ENCODE measurements around the gene ERFE. TPM values are rescaled to one million over a fixed set of nuclear protein-coding genes. Genes with fewer than 3 reads are reported as not detected.

The ERFE gene
- total and polyA plus RNA-seq, 10 of the 15 experiments (the other 5 are each of a cell fraction or from before 2014, with no cell fraction given), result not detected

DNA sequence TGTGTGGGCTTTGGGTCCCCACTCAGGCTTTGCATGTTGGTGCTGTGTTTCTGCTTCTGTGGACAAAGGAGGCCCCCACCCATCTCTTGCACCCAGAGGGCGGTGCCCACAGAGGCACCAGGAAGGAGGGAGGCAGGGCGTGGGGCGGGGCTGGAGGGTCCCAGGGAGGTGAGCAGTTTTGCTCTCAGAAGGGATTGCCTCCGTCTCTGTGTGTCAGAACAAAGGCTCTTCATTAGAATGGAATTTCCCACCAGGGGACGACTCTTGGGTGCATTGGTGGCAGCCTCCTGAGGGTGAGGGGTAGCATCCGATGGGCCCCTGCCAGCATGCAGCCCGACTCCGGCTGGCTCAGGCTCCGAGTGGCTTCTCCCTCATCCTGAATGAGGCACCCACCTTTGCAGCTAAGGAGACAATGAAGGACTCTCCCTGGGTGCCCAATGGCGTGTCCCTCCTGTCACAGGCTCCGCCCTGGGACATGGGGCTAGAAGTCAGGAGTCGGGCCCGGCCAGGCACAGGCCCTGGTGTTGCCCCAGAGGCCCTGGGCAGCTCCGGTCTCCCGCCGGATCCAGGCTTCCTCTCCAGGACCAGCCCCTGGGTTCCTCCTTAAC is 7.0 kb upstream of the ERFE start:
- WGBS (ENCODE audit: insufficient coverage, insufficient replicate concordance, low lambda C conversion rate, missing lambda C conversion rate), result 48% methylated on average over 13 of the region's 16 CpGs
- ChIA-PET POLR2A (no interaction called here), CTCF (interaction anchor here (0.7 kb wide), 1 partner anchor 89 kb away, joined by 4 read pairs; no protein-coding TSS in a partner anchor)

More for the DNA sequence above, 7.0 kb upstream of the ERFE start:
- Histone ChIP-seq H3K4me3 (no peak overlapping the region), H2AFZ (ENCODE audit: control insufficient read depth, low read depth, low read length) (no peak overlapping the region), H3K4me1 (ENCODE audit: control insufficient read depth, insufficient read depth, low read length) (no peaks in the 10 kb centered on the region), H4K20me1 (ENCODE audit: control insufficient read depth, insufficient read depth) (no peaks in the 10 kb centered on the region), H3K27me3 (replicated peaks in 1 of 2; ENCODE audit: control insufficient read depth in 2 of 2, insufficient read depth in 2 of 2, low read length in 1 of 2) (no peaks in the 10 kb centered on the region), H3K79me2 (ENCODE audit: control insufficient read depth, insufficient read depth, low read length) (no peaks in the 10 kb centered on the region), H3K4me2 (ENCODE audit: control insufficient read depth, insufficient read depth) (no peak overlapping the region), H3K27ac (ENCODE audit: control insufficient read depth, insufficient read depth) (no peak overlapping the region), H3K9me3 (replicated peaks; ENCODE audit: control insufficient read depth, insufficient read depth, low read length) (no peaks in the 10 kb centered on the region), H3K9ac (ENCODE audit: control insufficient read depth, insufficient read depth, low read length) (no peak overlapping the region), H3K36me3 (ENCODE audit: control insufficient read depth in 2 of 2, insufficient read depth in 2 of 2, low read length in 1 of 2) (no peaks in the 10 kb centered on the region)
- ChIA-PET RAD21 (ENCODE audit: unreplicated experiment) (interaction anchor here (0.7 kb wide), 2 partner anchors 87 to 278 kb away, joined by 3 read pairs; no protein-coding TSS in a partner anchor), SMC1A (ENCODE audit: uncharacterized antibody, unreplicated experiment) (no interaction called here)
- FAIRE-seq (no peak), DNase-seq (ENCODE audit: low read depth, low spot score) (no peak), ATAC-seq (no peak)
- no peak for TF ChIP-seq CBFB (IDR thresholded peaks at IDR 0.05; ENCODE audit: low read depth)
- TF ChIP-seq, protein P1, sequence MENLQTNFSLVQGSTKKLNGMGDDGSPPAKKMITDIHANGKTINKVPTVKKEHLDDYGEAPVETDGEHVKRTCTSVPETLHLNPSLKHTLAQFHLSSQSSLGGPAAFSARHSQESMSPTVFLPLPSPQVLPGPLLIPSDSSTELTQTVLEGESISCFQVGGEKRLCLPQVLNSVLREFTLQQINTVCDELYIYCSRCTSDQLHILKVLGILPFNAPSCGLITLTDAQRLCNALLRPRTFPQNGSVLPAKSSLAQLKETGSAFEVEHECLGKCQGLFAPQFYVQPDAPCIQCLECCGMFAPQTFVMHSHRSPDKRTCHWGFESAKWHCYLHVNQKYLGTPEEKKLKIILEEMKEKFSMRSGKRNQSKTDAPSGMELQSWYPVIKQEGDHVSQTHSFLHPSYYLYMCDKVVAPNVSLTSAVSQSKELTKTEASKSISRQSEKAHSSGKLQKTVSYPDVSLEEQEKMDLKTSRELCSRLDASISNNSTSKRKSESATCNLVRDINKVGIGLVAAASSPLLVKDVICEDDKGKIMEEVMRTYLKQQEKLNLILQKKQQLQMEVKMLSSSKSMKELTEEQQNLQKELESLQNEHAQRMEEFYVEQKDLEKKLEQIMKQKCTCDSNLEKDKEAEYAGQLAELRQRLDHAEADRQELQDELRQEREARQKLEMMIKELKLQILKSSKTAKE (IDR thresholded peaks at IDR 0.05; ENCODE audit: low read depth, poor library complexity, severe bottlenecking), result no peak
- TF ChIP-seq SMC3 (IDR thresholded peaks at IDR 0.05; ENCODE audit: borderline replicate concordance, low read length), result no peak
- TF ChIP-seq DPF2 (IDR thresholded peaks at IDR 0.05), result no peak
- TF ChIP-seq STAT3 (IDR thresholded peaks at IDR 0.05; ENCODE audit: low read depth, low read length), result no peak
- intact Hi-C loops (cut with micrococcal nuclease; ENCODE audit: unreplicated experiment), result no loop called here
- in situ Hi-C loops (cut with MboI), result no loop called here
- BruUV-seq (replicated peaks), result no TSS peak

Data from GM12878 (cell line).